WTC11 (cell line): Measurements from ENCODE around the gene COBL. TPM values are rescaled to one million over a fixed set of nuclear protein-coding genes. Genes with fewer than 3 reads are reported as not detected.

Experiments
- ATAC-seq: fragments of 200-7000 bp; cut with Tn5 transposase; 2 replicates; pipeline ENCODE4 v1.10.0; 2021; ENCODE audit warnings: mild to moderate bottlenecking, moderate library complexity
- CTCF ChIA-PET: fragments of 300-600 bp; sonication (Branson Sonifier 250); formaldehyde crosslinking; loops from one replicate; lab custom pipeline; 2021; ENCODE audit warnings: antibody characterized with exemption; lab: Charles Lee
- POLR2A ChIA-PET: fragments of 350-600 bp; sonication (Branson Sonifier 250); formaldehyde crosslinking; loops from one replicate; lab custom pipeline; 2021; ENCODE audit warnings: antibody characterized with exemption; lab: Charles Lee
- DNase-seq: peaks from one replicate; pipeline ENCODE4 v3.0.0; 2021; ENCODE audit warnings: low spot score
- H3K27ac Mint-ChIP-seq: 2 replicates; pipeline ENCODE4 v1.8.0; 2021; ENCODE audit warnings: mixed read lengths
- H3K27me3 Mint-ChIP-seq: 2 replicates; pipeline ENCODE4 v1.8.0; 2021; ENCODE audit warnings: low read depth, mild to moderate bottlenecking, moderate library complexity, mixed read lengths
- H3K36me3 Mint-ChIP-seq: 2 replicates; pipeline ENCODE4 v1.8.0; 2021; ENCODE audit warnings: mixed read lengths
- H3K4me1 Mint-ChIP-seq: 2 replicates; pipeline ENCODE4 v1.8.0; 2022; ENCODE audit warnings: mixed read lengths
- H3K4me3 Mint-ChIP-seq: 2 replicates; pipeline ENCODE4 v1.8.0; 2021; ENCODE audit warnings: mild to moderate bottlenecking, moderate library complexity, mixed read lengths
- H3K9me3 Mint-ChIP-seq: 2 replicates; pipeline ENCODE4 v1.8.0; 2021; ENCODE audit warnings: mixed read lengths
- CREB1 ChIP-seq: sonication (generic); formaldehyde crosslinking; IDR thresholded peaks from 2 replicates; pipeline ENCODE4 v1.8.0; 2023; ENCODE audit warnings: mild to moderate bottlenecking, missing genetic modification reagents
- E2F1 ChIP-seq: sonication (generic); formaldehyde crosslinking; IDR thresholded peaks from 2 replicates; pipeline ENCODE4 v1.8.0; 2022; ENCODE audit warnings: mild to moderate bottlenecking, missing genetic modification reagents
- EMX1 ChIP-seq: fragments of 250-450 bp; sonication (Bioruptor Pico); IDR thresholded peaks from 2 replicates; pipeline ENCODE4 v1.8.0; 2021; ENCODE audit warnings: mild to moderate bottlenecking
- FOXP4 ChIP-seq: sonication (generic); formaldehyde crosslinking; IDR thresholded peaks from 2 replicates; pipeline ENCODE4 v1.8.0; 2022; ENCODE audit warnings: mild to moderate bottlenecking, missing genetic modification reagents
- GTF2I ChIP-seq: fragments of 250-450 bp; sonication (Bioruptor Pico); conservative IDR thresholded peaks from 2 replicates; pipeline ENCODE4 v1.4.0; 2021; ENCODE audit warnings: mild to moderate bottlenecking
- HMGA2 ChIP-seq: fragments of 250-450 bp; sonication (Bioruptor Pico); IDR thresholded peaks from 2 replicates; pipeline ENCODE4 v1.4.0; 2021; ENCODE audit warnings: mild to moderate bottlenecking, moderate library complexity
- MLX ChIP-seq: sonication (generic); formaldehyde crosslinking; IDR thresholded peaks from 2 replicates; pipeline ENCODE4 v1.8.1; 2023; ENCODE audit warnings: mild to moderate bottlenecking, missing genetic modification reagents, moderate library complexity
- NFE2L1 ChIP-seq: sonication (generic); formaldehyde crosslinking; IDR thresholded peaks from 2 replicates; pipeline ENCODE4 v1.8.1; 2023; ENCODE audit warnings: missing genetic modification reagents
- NFYB ChIP-seq: sonication (generic); formaldehyde crosslinking; conservative IDR thresholded peaks from 2 replicates; pipeline ENCODE4 v1.8.0; 2022; ENCODE audit warnings: low read depth, missing genetic modification reagents
- PRRX2 ChIP-seq: fragments of 250-450 bp; sonication (Bioruptor Pico); IDR thresholded peaks from 2 replicates; pipeline ENCODE4 v1.8.0; 2021; ENCODE audit warnings: mild to moderate bottlenecking
- RELA ChIP-seq: sonication (generic); formaldehyde crosslinking; IDR thresholded peaks from 2 replicates; pipeline ENCODE4 v1.8.1; 2022; ENCODE audit warnings: missing genetic modification reagents, mild to moderate bottlenecking, borderline replicate concordance
- SMAD4 ChIP-seq: sonication (generic); formaldehyde crosslinking; IDR thresholded peaks from 2 replicates; pipeline ENCODE4 v1.8.0; 2022; ENCODE audit warnings: mild to moderate bottlenecking, missing genetic modification reagents
- SP1 ChIP-seq: sonication (generic); formaldehyde crosslinking; conservative IDR thresholded peaks from 2 replicates; pipeline ENCODE4 v1.8.1; 2022; ENCODE audit warnings: missing genetic modification reagents
- TCF7 ChIP-seq: sonication (generic); formaldehyde crosslinking; IDR thresholded peaks from 2 replicates; pipeline ENCODE4 v1.8.0; 2022; ENCODE audit warnings: mild to moderate bottlenecking, low read depth, missing genetic modification reagents, moderate library complexity
- ZBTB43 ChIP-seq: sonication (generic); formaldehyde crosslinking; IDR thresholded peaks from 2 replicates; pipeline ENCODE4 v1.8.1; 2023; ENCODE audit warnings: mild to moderate bottlenecking, missing genetic modification reagents
- ZMAT4 ChIP-seq: fragments of 250-450 bp; sonication (Bioruptor Pico); IDR thresholded peaks from 2 replicates; pipeline ENCODE4 v1.9.0; 2021; ENCODE audit warnings: mild to moderate bottlenecking
- ZNF263 ChIP-seq: sonication (generic); formaldehyde crosslinking; IDR thresholded peaks from 2 replicates; pipeline ENCODE4 v1.8.1; 2022; ENCODE audit warnings: low read depth, mild to moderate bottlenecking, moderate library complexity, missing genetic modification reagents
- ZNF281 ChIP-seq: sonication (generic); formaldehyde crosslinking; IDR thresholded peaks from 2 replicates; pipeline ENCODE4 v1.8.0; 2023; ENCODE audit warnings: mild to moderate bottlenecking, missing genetic modification reagents
- ZNF425 ChIP-seq: fragments of 250-450 bp; sonication (Bioruptor Pico); conservative IDR thresholded peaks from 2 replicates; pipeline ENCODE4 v1.9.0; 2021; ENCODE audit warnings: mild to moderate bottlenecking
- total RNA-seq: library from RNA; stranded (reverse); gene quantifications from 3 replicates; pipeline ENCODE4 v1.2.3, GENCODE V29; 2021

COBL gene
- total RNA-seq, 1 experiment from 2014 or later, result 36.5 TPM

- Mint-ChIP-seq H3K4me1 (peaks cover 48% of the 10 kb centered on the region), H3K27ac (no peak overlapping the region), H3K9me3 (peaks cover 6% of the 10 kb centered on the region; the same call in 1 of the 2 replicates), H3K4me3 (no peak overlapping the region), H3K36me3 (peaks cover 16% of the 10 kb centered on the region), H3K27me3 (no peaks in the 10 kb centered on the region)
- DNase-seq (no peak), ATAC-seq (no peak)
- no peak for TF ChIP-seq CREB1
- TF ChIP-seq PRRX2 (CRISPR knock-in tag), result no peak
- TF ChIP-seq SP1 (CRISPR knock-in tag), result no peak
- TF ChIP-seq RELA, result no peak
- CTCF ChIA-PET, result interaction anchor here (1.2 to 4.0 kb wide), 6 partner anchors 21 to 156 kb away, joined by 3 to 37 read pairs (median 6); no protein-coding TSS in a partner anchor
- POLR2A ChIA-PET, result no interaction called here
These were observed 176.8 kb downstream of the COBL start for GRCh38 chr7:51139796-51140195.

GRCh38 chr7:51138123-51139085, 178.2 kb downstream of the COBL start:
- Mint-ChIP-seq H3K27ac (no peak overlapping the region), H3K27me3 (no peaks in the 10 kb centered on the region), H3K4me1 (peaks cover 44% of the 10 kb centered on the region), H3K36me3 (peaks cover 23% of the 10 kb centered on the region), H3K4me3 (no peak overlapping the region), H3K9me3 (peaks cover 8% of the 10 kb centered on the region)
- DNase-seq, result no peak
- ChIA-PET CTCF (no interaction called here), POLR2A (no interaction called here)
- no peak for ATAC-seq
- TF ChIP-seq RELA (no peak), ZNF281 (CRISPR knock-in tag) (no peak), HMGA2 (CRISPR knock-in tag) (no peak), NFE2L1 (CRISPR knock-in tag) (no peak), E2F1 (CRISPR knock-in tag) (no peak), NFYB (CRISPR knock-in tag) (no peak), SMAD4 (CRISPR knock-in tag) (no peak), PRRX2 (CRISPR knock-in tag) (no peak), ZNF425 (CRISPR knock-in tag) (no peak), TCF7 (no peak), ZNF263 (CRISPR knock-in tag) (no peak)

- CTCF ChIA-PET, result interaction anchor here (1.2 to 1.4 kb wide), 2 partner anchors 27 to 53 kb away, joined by 3 to 7 read pairs; no protein-coding TSS in a partner anchor
- Mint-ChIP-seq H3K9me3 (peaks cover 22% of the 10 kb centered on the region), H3K27ac (no peak overlapping the region), H3K27me3 (no peaks in the 10 kb centered on the region), H3K4me1 (peaks cover 17% of the 10 kb centered on the region), H3K36me3 (peaks cover 40% of the 10 kb centered on the region), H3K4me3 (no peak overlapping the region)
- POLR2A ChIA-PET, result interaction anchor here (0.6 to 0.7 kb wide), 2 partner anchors 35 to 64 kb away, joined by 3 read pairs; no protein-coding TSS in a partner anchor
- DNase-seq, result no peak
- ATAC-seq, result no peak
- TF ChIP-seq GTF2I (CRISPR knock-in tag), result no peak
- no peak for TF ChIP-seq EMX1
- TF ChIP-seq MLX (CRISPR knock-in tag), result no peak
- TF ChIP-seq ZMAT4 (CRISPR knock-in tag), result no peak
- TF ChIP-seq NFE2L1 (CRISPR knock-in tag), result no peak
- TF ChIP-seq FOXP4, result no peak
- TF ChIP-seq ZBTB43, result no peak
These were observed 181.0 kb downstream of the COBL start for GRCh38 chr7:51135576-51135975.
